CD4-positive, alpha-beta memory T cell (primary cell): ENCODE data around the gene SLFN5. TPM values are rescaled to one million over a fixed set of nuclear protein-coding genes. Genes with fewer than 3 reads are reported as not detected.

ENCODE experiments used
- CTCF ChIA-PET: fragments of 350-600 bp; sonication (Branson Sonifier 250); formaldehyde crosslinking; loops from one replicate; lab custom pipeline; 2021; ENCODE audit warnings: inconsistent platforms; ENCODE audit not compliant: partially characterized antibody; lab: Charles Lee
- POLR2A ChIA-PET: fragments of 350-600 bp; sonication (Branson Sonifier 250); formaldehyde crosslinking; loops from one replicate; lab custom pipeline; 2021; ENCODE audit not compliant: partially characterized antibody; lab: Charles Lee
- DNase-seq, 5 donors: peaks; one replicate each; pipeline versions ENCODE4 v3.0.0 to v3.0.0-alpha.2; 2020 to 2022; ENCODE audit warnings: mixed read lengths in 1 of 5
- H3K27ac ChIP-seq: one replicate; pipeline ENCODE4 v1.7.0; 2013; ENCODE audit warnings: low read depth, low read length
- H3K27me3 ChIP-seq: 2 replicates; pipeline ENCODE4 v1.7.0; 2013; ENCODE audit warnings: mild to moderate bottlenecking, low read length, moderate library complexity; ENCODE audit not compliant: insufficient read depth
- H3K36me3 ChIP-seq: 2 replicates; pipeline ENCODE4 v1.7.0; 2013; ENCODE audit warnings: mild to moderate bottlenecking, low read length, moderate library complexity; ENCODE audit not compliant: insufficient read depth
- H3K4me1 ChIP-seq: 2 replicates; pipeline ENCODE4 v1.7.0; 2013; ENCODE audit warnings: mild to moderate bottlenecking, low read length, moderate library complexity; ENCODE audit not compliant: insufficient read depth
- H3K4me3 ChIP-seq, 2 donors: one replicate each; pipeline ENCODE4 v1.7.0; 2013; ENCODE audit warnings: low read length in 2 of 2, mild to moderate bottlenecking in 1 of 2
- H3K9me3 ChIP-seq, 2 donors: one replicate each; pipeline ENCODE4 v1.7.0; 2013; ENCODE audit warnings: low read length in 2 of 2, control low read depth in 1 of 2; ENCODE audit not compliant: control insufficient read depth in 1 of 2
- H3K27ac Mint-ChIP-seq, 7 donors: one replicate each; pipeline ENCODE4 v1.8.0; 2020 to 2021; ENCODE audit warnings: mixed read lengths in 7 of 7, mild to moderate bottlenecking in 6 of 7, inconsistent platforms in 3 of 7, moderate library complexity in 3 of 7
- H3K27me3 Mint-ChIP-seq, 2 donors: one replicate each; pipeline ENCODE4 v1.8.0; 2020 to 2021; ENCODE audit warnings: mixed read lengths in 2 of 2
- H3K36me3 Mint-ChIP-seq, 2 donors: one replicate each; pipeline ENCODE4 v1.8.0; 2020 to 2021; ENCODE audit warnings: mixed read lengths in 2 of 2, inconsistent platforms in 1 of 2, mild to moderate bottlenecking in 1 of 2
- H3K4me1 Mint-ChIP-seq, 4 donors: one replicate each; pipeline ENCODE4 v1.8.0; 2020 to 2021; ENCODE audit warnings: mixed read lengths in 4 of 4, mild to moderate bottlenecking in 1 of 4
- H3K4me3 Mint-ChIP-seq, 8 donors: one replicate each; pipeline ENCODE4 v1.8.0; 2020 to 2021; ENCODE audit warnings: mixed read lengths in 8 of 8, mild to moderate bottlenecking in 7 of 8, moderate library complexity in 6 of 8, inconsistent platforms in 3 of 8
- H3K9me3 Mint-ChIP-seq, 8 donors: one replicate each; pipeline ENCODE4 v1.8.0; 2020 to 2021; ENCODE audit warnings: mixed read lengths in 8 of 8, mild to moderate bottlenecking in 5 of 8, inconsistent platforms in 3 of 8, moderate library complexity in 1 of 8
- intact Hi-C: fragments of 100-400 bp; cut with micrococcal nuclease; formaldehyde crosslinking; loops from one replicate; pipeline ENCODE4 v1.15.1; 2023
- polyA plus RNA-seq, 2 donors: library from polyadenylated mRNA; unstranded; fragments of 300-500 nt; fragmentation: Illumina TruSeq; gene quantifications; one replicate each; pipeline ENCODE4 v1.2.3, GENCODE V29; 2021
- total RNA-seq, 2 experiments: library from RNA; stranded (reverse); gene quantifications; one replicate each; pipeline ENCODE4 v1.2.3, GENCODE V29; 2021

The SLFN5 gene
- total and polyA plus RNA-seq, 4 experiments from 2014 or later: 73.4 to 188 (median 167) TPM

DNA sequence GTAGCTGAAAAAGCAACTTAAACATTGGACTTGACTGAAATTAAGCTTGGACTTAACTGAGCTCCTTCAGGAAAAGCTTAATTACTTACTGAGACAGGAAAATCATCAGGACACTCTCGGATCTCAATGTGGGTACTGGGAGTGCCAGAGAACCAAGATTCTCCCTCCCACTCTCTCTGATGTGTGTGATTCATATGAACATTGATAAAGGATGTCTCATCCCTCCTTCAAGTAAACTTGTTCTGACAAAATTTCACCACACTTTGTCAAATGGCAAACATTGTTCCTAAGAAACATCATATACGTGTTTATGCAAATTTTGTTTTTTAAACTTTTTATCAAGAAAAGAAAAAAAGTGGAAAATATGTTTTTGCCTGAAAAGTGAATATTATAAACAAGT, 4.1 kb upstream of the SLFN5 start:
- H3K4me3 ChIP-seq: peak overlapping the region; percentile 33 to 48
- POLR2A ChIA-PET: interaction anchor here (0.6 to 13.8 kb wide), 13 partner anchors 9 to 296 kb away, joined by 3 to 432 read pairs (median 5); partner anchors contain the start of genes LIG3 and SLFN12L
- Mint-ChIP-seq H3K9me3 (peaks cover 0 to 2% (median 0%) of the 10 kb centered on the region in 8 donors), H3K27ac (peak overlapping the region; percentile 65 to 97 (median 91)), H3K36me3 (peaks cover 26 to 34% of the 10 kb centered on the region in 2 donors), H3K4me1 (peaks cover 50 to 83% (median 61%) of the 10 kb centered on the region in 4 donors), H3K4me3 (peak overlapping the region; percentile 98 to 100 (median 99)), H3K27me3 (no peaks in the 10 kb centered on the region)
- H3K27me3 ChIP-seq: no peaks in the 10 kb centered on the region
- CTCF ChIA-PET: interaction anchor here (1.1 to 9.5 kb wide), 8 partner anchors 10 to 508 kb away, joined by 3 to 87 read pairs (median 6); partner anchors contain the start of gene SLFN12L
- no peak for DNase-seq
- no peaks in the 10 kb centered on the region for H3K36me3 ChIP-seq
- intact Hi-C loops: no loop called here
- no peaks in the 10 kb centered on the region for H3K9me3 ChIP-seq
- peak overlapping the region; percentile 93 for H3K27ac ChIP-seq
- peaks cover 54% of the 10 kb centered on the region for H3K4me1 ChIP-seq

DNA sequence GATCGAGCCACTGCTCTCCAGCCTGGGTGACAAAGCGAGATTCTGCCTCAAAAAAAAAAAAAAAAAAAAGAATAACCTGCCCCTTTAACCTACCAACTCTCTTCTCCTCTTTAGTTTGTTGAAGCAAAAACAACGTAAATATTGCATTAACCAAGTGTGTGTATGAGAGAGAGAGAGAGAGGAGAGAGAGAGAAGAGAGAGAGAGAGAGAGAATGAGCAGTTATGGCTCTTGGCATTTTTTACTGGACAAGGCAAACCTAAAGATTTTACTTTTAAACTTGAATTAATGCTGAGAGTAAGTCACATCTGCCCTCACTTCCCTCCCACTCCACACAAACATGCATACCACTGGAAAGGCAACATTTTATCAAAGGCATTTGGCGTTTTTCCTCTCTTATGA, 3.0 kb upstream of the SLFN5 start:
- H3K9me3 Mint-ChIP-seq: peaks cover 0 to 2% (median 0%) of the 10 kb centered on the region in 8 donors
- peak in 1 of 5 donors; percentile 12 for DNase-seq
- intact Hi-C loops: no loop called here
- peaks cover 50 to 87% (median 62%) of the 10 kb centered on the region in 4 donors for H3K4me1 Mint-ChIP-seq
- H3K27ac Mint-ChIP-seq: peak overlapping the region; percentile 90 to 97 (median 93)
- Histone ChIP-seq H3K27me3 (no peaks in the 10 kb centered on the region), H3K9me3 (no peaks in the 10 kb centered on the region), H3K36me3 (no peaks in the 10 kb centered on the region), H3K4me1 (peaks cover 53% of the 10 kb centered on the region), H3K27ac (peak overlapping the region; percentile 93), H3K4me3 (peak overlapping the region; percentile 79 to 87)
- peaks cover 33 to 43% of the 10 kb centered on the region in 2 donors for H3K36me3 Mint-ChIP-seq
- ChIA-PET CTCF (interaction anchor here (0.7 to 9.5 kb wide), 13 partner anchors 16 to 297 kb away, joined by 3 to 87 read pairs (median 5); partner anchors contain the start of gene SLFN12L), POLR2A (interaction anchor here (0.6 to 13.8 kb wide), 18 partner anchors 8 to 630 kb away, joined by 3 to 432 read pairs (median 27); partner anchors contain the start of gene SLFN12L)
- H3K4me3 Mint-ChIP-seq: peak overlapping the region; percentile 98 to 100 (median 99)
- H3K27me3 Mint-ChIP-seq: no peaks in the 10 kb centered on the region

DNA sequence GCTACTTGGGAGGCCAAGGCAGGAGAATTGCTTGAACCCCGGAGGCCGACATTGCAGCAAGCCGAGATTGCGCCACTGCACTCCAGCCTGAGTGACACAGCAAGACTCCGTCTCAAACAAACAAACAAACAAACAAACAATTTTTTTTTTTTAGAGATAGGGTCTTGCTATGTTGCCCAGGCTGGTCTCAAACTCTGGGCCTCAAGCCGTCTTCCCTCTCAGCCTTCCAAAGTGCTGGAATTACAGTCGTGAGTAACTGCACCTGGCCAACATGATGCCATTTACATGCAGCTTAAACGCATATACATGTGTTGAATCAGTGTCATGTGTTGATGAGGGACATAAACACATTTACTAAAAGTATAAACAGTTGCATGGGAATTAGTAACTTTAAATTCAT, 2.0 kb upstream of the SLFN5 start:
- Histone ChIP-seq H3K36me3 (no peaks in the 10 kb centered on the region), H3K27me3 (no peaks in the 10 kb centered on the region), H3K27ac (peak overlapping the region; percentile 93), H3K4me1 (peaks cover 53% of the 10 kb centered on the region), H3K9me3 (no peaks in the 10 kb centered on the region), H3K4me3 (peak overlapping the region; percentile 87 to 99)
- peaks cover 47 to 87% (median 61%) of the 10 kb centered on the region in 4 donors for H3K4me1 Mint-ChIP-seq
- peaks cover 0 to 2% (median 0%) of the 10 kb centered on the region in 8 donors for H3K9me3 Mint-ChIP-seq
- no peaks in the 10 kb centered on the region for H3K27me3 Mint-ChIP-seq
- ChIA-PET POLR2A (interaction anchor here (1.0 to 13.8 kb wide), 24 partner anchors 9 to 568 kb away, joined by 3 to 432 read pairs (median 28); partner anchors contain the start of genes PEX12, SLFN11, SLFN12L and TAF15), CTCF (interaction anchor here (0.6 to 9.5 kb wide), 22 partner anchors 13 to 506 kb away, joined by 3 to 87 read pairs (median 4); partner anchors contain the start of genes NLE1 and SLFN12L)
- H3K4me3 Mint-ChIP-seq: peak overlapping the region; percentile 98 to 100 (median 99)
- no peak for DNase-seq
- H3K36me3 Mint-ChIP-seq: peaks cover 38 to 51% of the 10 kb centered on the region in 2 donors
- peak overlapping the region; percentile 97 to 100 (median 99) for H3K27ac Mint-ChIP-seq
- intact Hi-C loops: no loop called here

DNA sequence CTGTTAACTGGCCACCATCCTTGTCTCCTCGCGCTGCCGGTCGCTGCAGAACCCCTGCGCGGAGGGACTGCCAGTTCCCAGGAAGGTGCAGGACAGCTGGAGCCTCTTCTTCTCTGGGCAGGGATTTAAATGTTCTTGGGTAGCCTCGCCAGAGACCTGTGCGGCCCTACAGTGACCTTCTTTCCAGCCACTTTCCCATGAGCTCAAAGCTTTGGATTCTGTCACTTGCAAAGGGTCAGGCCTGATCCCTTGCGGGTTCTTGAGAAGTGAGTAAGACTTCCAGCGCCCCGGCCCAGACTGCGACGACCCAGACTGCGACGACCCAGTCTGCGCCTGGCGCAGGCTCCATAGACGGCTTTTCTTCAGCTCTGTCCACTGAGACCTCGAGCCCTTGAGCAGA, 1.4 kb upstream of the SLFN5 start:
- H3K36me3 ChIP-seq: no peaks in the 10 kb centered on the region
- intact Hi-C loops: no loop called here
- H3K9me3 ChIP-seq: no peaks in the 10 kb centered on the region
- H3K27ac Mint-ChIP-seq: peak overlapping the region; percentile 97 to 100 (median 99)
- ChIA-PET CTCF (interaction anchor here (0.9 to 9.5 kb wide), 16 partner anchors 13 to 506 kb away, joined by 3 to 87 read pairs (median 6); partner anchors contain the start of genes NLE1 and SLFN12L), POLR2A (interaction anchor here (1.0 to 13.8 kb wide), 26 partner anchors 9 to 567 kb away, joined by 3 to 432 read pairs (median 26); partner anchors contain the start of genes AP2B1, PEX12, SLFN11 and SLFN12L)
- peak in 3 of 5 donors; percentile 19 to 68 (median 33) for DNase-seq
- peak overlapping the region; percentile 93 for H3K27ac ChIP-seq
- no peaks in the 10 kb centered on the region for H3K27me3 Mint-ChIP-seq
- peaks cover 38 to 55% of the 10 kb centered on the region in 2 donors for H3K36me3 Mint-ChIP-seq
- H3K4me3 Mint-ChIP-seq: peak overlapping the region; percentile 98 to 100 (median 99)
- no peaks in the 10 kb centered on the region for H3K27me3 ChIP-seq
- H3K4me3 ChIP-seq: peak overlapping the region; percentile 87 to 99
- H3K4me1 Mint-ChIP-seq: peaks cover 42 to 87% (median 56%) of the 10 kb centered on the region in 4 donors
- peaks cover 53% of the 10 kb centered on the region for H3K4me1 ChIP-seq
- peaks cover 0 to 2% (median 0%) of the 10 kb centered on the region in 8 donors for H3K9me3 Mint-ChIP-seq

DNA sequence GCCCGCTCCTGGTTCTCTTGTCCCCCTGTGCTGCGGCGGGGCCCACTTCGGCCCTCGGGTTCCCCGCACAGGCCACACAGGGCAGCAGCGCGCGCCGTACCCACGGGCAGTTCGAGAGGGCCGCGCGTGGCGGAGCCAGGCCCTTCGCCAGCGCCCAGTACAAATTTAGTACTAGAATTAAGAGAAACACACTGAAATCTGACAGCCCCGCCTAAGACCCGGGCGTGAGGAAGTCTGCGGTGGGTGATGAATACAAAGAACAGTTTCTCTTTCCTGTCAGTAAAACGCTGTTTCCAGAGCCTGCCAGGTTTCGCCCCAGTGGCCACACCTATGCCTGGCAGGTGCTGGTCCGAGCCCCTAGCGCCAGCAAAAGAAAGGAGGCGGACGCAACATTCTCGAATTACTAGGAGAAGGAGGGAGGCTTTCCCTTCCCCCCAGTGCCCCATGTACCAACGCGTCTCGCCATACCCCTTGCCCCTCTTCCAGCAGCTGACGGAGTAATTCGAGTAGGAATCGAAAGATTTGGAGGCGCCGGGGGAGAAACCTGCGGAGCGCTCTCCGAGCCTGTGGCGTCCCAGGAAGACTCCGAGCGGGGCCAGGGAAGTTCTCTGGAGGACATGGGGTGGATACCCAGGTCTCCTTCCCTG, 591 bp upstream of the SLFN5 start:
- H3K27me3 ChIP-seq: no peaks in the 10 kb centered on the region
- peak overlapping the region; percentile 93 for H3K27ac ChIP-seq
- no peaks in the 10 kb centered on the region for H3K27me3 Mint-ChIP-seq
- ChIA-PET CTCF (interaction anchor here (1.0 to 9.5 kb wide), 11 partner anchors 14 to 295 kb away, joined by 3 to 87 read pairs (median 9); partner anchors contain the start of gene SLFN12L), POLR2A (interaction anchor here (0.6 to 13.8 kb wide), 46 partner anchors 9 to 566 kb away, joined by 3 to 432 read pairs (median 5); partner anchors contain the start of genes AP2B1, PEX12, RAD51D and SLFN11)
- peak overlapping the region; percentile 87 to 99 for H3K4me3 ChIP-seq
- H3K9me3 Mint-ChIP-seq: no peaks in the 10 kb centered on the region
- H3K4me3 Mint-ChIP-seq: peak overlapping the region; percentile 98 to 100 (median 99)
- peaks cover 3% of the 10 kb centered on the region for H3K36me3 ChIP-seq
- peaks cover 40 to 87% (median 55%) of the 10 kb centered on the region in 4 donors for H3K4me1 Mint-ChIP-seq
- H3K27ac Mint-ChIP-seq: peak overlapping the region; percentile 97 to 100 (median 99)
- peaks cover 53% of the 10 kb centered on the region for H3K4me1 ChIP-seq
- peak; percentile 86 to 94 (median 89) for DNase-seq
- H3K9me3 ChIP-seq: no peaks in the 10 kb centered on the region
- intact Hi-C loops: loop anchor here (1.0 to 2.0 kb wide), 12 partner anchors 28 to 505 kb away; partner anchors contain the start of genes NLE1 and SLFN11
- H3K36me3 Mint-ChIP-seq: peaks cover 42 to 60% of the 10 kb centered on the region in 2 donors

DNA sequence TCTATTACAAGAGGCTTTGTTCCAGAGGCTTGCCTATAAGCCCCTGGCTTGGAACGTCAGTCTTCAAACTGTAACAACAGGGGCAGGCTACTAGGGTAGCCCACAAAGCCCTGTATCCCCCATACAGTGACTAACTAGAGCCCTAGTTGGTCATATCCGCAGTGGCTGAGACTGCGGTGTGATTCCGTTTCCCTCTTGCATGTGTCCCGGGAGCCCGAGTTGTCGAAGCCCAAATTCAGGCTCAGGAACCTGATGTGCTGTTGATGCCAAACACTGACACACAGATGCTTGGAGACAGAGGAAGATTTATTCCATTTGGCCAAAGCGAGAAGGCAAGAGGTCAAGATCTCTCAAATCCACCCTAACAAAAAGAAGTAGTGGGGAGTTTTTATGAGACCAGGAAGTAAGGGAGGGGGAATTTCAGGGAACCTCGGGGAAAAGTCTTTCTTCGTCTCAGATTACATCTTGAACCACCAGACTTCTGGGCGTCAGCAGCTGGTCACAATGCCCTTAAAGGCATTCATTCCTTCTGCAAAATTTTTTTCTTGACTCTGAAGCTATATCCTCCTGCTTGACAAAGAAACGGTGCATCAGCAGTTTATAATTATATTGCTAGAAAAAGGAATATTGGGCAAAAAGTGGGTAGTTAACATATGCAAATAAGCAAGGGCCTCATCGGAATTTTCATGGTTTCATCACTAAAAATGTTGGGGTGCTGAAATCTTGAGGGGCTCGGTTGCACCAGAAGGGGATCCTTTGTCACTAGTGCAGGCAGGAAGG, 879 bp downstream of the SLFN5 start:
- CTCF ChIA-PET: interaction anchor here (1.3 to 9.5 kb wide), 6 partner anchors 23 to 293 kb away, joined by 6 to 87 read pairs (median 11); partner anchors contain the start of gene SLFN12L
- Histone ChIP-seq H3K36me3 (peaks cover 16% of the 10 kb centered on the region), H3K27me3 (no peaks in the 10 kb centered on the region), H3K4me3 (peak overlapping the region; percentile 64 to 87), H3K4me1 (peaks cover 53% of the 10 kb centered on the region), H3K27ac (peak overlapping the region; percentile 93), H3K9me3 (no peaks in the 10 kb centered on the region)
- H3K4me3 Mint-ChIP-seq: peak overlapping the region; percentile 98 to 100 (median 99)
- H3K9me3 Mint-ChIP-seq: no peaks in the 10 kb centered on the region
- POLR2A ChIA-PET: interaction anchor here (1.0 to 13.8 kb wide), 33 partner anchors 8 to 565 kb away, joined by 3 to 432 read pairs (median 9); partner anchors contain the start of genes AP2B1, PEX12, SLFN11 and SLFN12
- peaks cover 39 to 87% (median 55%) of the 10 kb centered on the region in 4 donors for H3K4me1 Mint-ChIP-seq
- peaks cover 51 to 71% of the 10 kb centered on the region in 2 donors for H3K36me3 Mint-ChIP-seq
- no peaks in the 10 kb centered on the region for H3K27me3 Mint-ChIP-seq
- peak; percentile 29 to 78 (median 43) for DNase-seq
- peak overlapping the region; percentile 97 to 100 (median 99) for H3K27ac Mint-ChIP-seq
- intact Hi-C loops: loop anchor here (2.0 kb wide), 3 partner anchors 67 to 243 kb away; partner anchors contain the start of gene SLFN11
